PC-9 (cell line): ENCODE data around the gene FGF14. TPM values are rescaled to one million over a fixed set of nuclear protein-coding genes. Genes with fewer than 3 reads are reported as not detected.

Experiments used
- BruUV-seq: library from RNA; stranded (reverse); fragments of 400-500 nt; replicated peaks from 2 replicates; lab custom pipeline; 2021; lab: Mats Ljungman, UMichigan
- CTCF ChIA-PET: fragments of 300-600 bp; sonication (Branson Sonifier 250); formaldehyde crosslinking; loops from one replicate; lab custom pipeline; 2022; ENCODE audit warnings: antibody characterized with exemption; lab: Charles Lee
- POLR2A ChIA-PET: fragments of 300-600 bp; sonication (Branson Sonifier 250); formaldehyde crosslinking; loops from one replicate; lab custom pipeline; 2022; ENCODE audit warnings: antibody characterized with exemption; ENCODE audit not compliant: unreplicated experiment; lab: Charles Lee
- DNase-seq, 2 experiments: peaks; one replicate each; pipeline versions ENCODE4 v3.0.0 to v3.0.0-alpha.2; 2015 to 2022; ENCODE audit warnings: mixed read lengths in 1 of 2
- H2AFZ ChIP-seq: fragments of 200-600 bp; sonication (generic); 2 replicates; pipeline ENCODE4 v1.8.1; 2017; ENCODE audit warnings: antibody characterized with exemption
- H3F3A ChIP-seq: fragments of 200-600 bp; sonication (generic); 2 replicates; pipeline ENCODE4 v1.8.1; 2017; ENCODE audit warnings: antibody characterized with exemption, mild to moderate bottlenecking, low read depth; ENCODE audit not compliant: insufficient read depth
- H3K27ac ChIP-seq: fragments of 200-600 bp; sonication (generic); 2 replicates; pipeline ENCODE4 v1.6.1; 2016; ENCODE audit warnings: mixed run types
- H3K27me3 ChIP-seq: fragments of 200-600 bp; sonication (generic); 2 replicates; pipeline ENCODE4 v1.6.1; 2016; ENCODE audit warnings: low read depth, mixed run types; ENCODE audit not compliant: insufficient read depth
- H3K36me3 ChIP-seq: fragments of 200-600 bp; sonication (generic); 2 replicates; pipeline ENCODE4 v1.6.1; 2016; ENCODE audit warnings: low read depth, mixed run types
- H3K4me1 ChIP-seq: fragments of 200-600 bp; sonication (generic); replicated peaks from 2 replicates; pipeline ENCODE4 v1.6.1; 2016; ENCODE audit warnings: mixed run types; ENCODE audit not compliant: insufficient read depth
- H3K4me2 ChIP-seq: fragments of 200-600 bp; sonication (generic); 2 replicates; pipeline ENCODE4 v1.6.1; 2017; ENCODE audit warnings: mixed run types
- H3K4me3 ChIP-seq: fragments of 200-600 bp; sonication (generic); 2 replicates; pipeline ENCODE4 v1.6.1; 2016; ENCODE audit warnings: mixed run types
- H3K79me2 ChIP-seq: fragments of 200-600 bp; sonication (generic); 2 replicates; pipeline ENCODE4 v1.6.1; 2017; ENCODE audit warnings: low read depth, mixed run types
- H3K9me2 ChIP-seq: fragments of 200-600 bp; sonication (generic); 2 replicates; pipeline ENCODE4 v1.8.1; 2017; ENCODE audit warnings: mild to moderate bottlenecking; ENCODE audit not compliant: insufficient read depth
- H3K9me3 ChIP-seq: fragments of 200-600 bp; sonication (generic); 2 replicates; pipeline ENCODE4 v1.8.1; 2016; ENCODE audit warnings: low read depth; ENCODE audit not compliant: insufficient read depth
- H4K20me1 ChIP-seq: fragments of 200-600 bp; sonication (generic); 2 replicates; pipeline ENCODE4 v1.8.1; 2017; ENCODE audit not compliant: insufficient read depth
- CTCF ChIP-seq: fragments of 200-600 bp; sonication (generic); conservative IDR thresholded peaks from 2 replicates; pipeline ENCODE4 v1.6.1; 2017; ENCODE audit warnings: mixed run types, antibody characterized with exemption, mild to moderate bottlenecking, moderate library complexity
- EZH2 ChIP-seq: fragments of 200-600 bp; sonication (generic); IDR thresholded peaks from 2 replicates; pipeline ENCODE4 v1.8.0; 2017; ENCODE audit warnings: antibody characterized with exemption, low read depth
- intact Hi-C: fragments of 100-400 bp; cut with micrococcal nuclease; formaldehyde crosslinking; loops from one replicate; pipeline ENCODE4 v1.10.0; 2022; ENCODE audit not compliant: unreplicated experiment
- total RNA-seq: library from RNA; stranded (reverse); gene quantifications from 2 replicates; pipeline ENCODE4 v1.2.3, GENCODE V29; 2021

The FGF14 gene
- total RNA-seq, 1 experiment from 2014 or later, result not detected

DNA sequence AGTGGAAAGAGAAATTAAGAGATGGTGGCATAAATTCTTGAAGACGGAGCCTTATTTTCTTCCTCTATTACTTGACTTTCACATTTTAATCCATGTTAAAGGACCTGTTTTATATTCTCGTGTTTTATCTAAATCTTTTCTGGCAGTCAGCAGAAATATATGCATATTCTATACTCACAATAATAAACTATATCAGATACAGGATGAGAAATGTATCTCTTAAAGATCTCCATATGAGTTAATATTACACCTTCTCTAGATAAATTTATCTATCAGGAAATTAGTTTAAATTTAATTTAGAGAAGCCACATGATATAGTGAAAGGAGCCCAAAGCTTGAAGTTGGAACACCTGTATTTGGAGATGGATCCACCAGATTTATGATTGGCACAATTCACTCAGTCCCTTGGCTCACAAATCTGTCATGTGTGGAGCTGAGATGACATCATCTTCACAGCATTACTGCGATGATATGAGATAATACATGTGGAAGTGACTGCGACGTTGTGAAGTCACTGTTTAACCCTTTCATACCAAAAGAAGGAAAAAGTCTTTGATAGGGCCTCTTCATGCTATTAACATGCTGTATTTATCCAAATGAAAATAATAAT is 216.4 kb downstream of the FGF14 start:
- no peak for TF ChIP-seq CTCF
- no peak for TF ChIP-seq EZH2
- Histone ChIP-seq H3K4me2 (no peak overlapping the region), H3K36me3 (no peaks in the 10 kb centered on the region), H3K9me3 (no peaks in the 10 kb centered on the region), H3K27me3 (peaks cover 11% of the 10 kb centered on the region), H2AFZ (no peak overlapping the region), H3K27ac (no peak overlapping the region), H4K20me1 (no peaks in the 10 kb centered on the region), H3K4me1 (no peaks in the 10 kb centered on the region), H3F3A (no peaks in the 10 kb centered on the region), H3K4me3 (no peak overlapping the region), H3K9me2 (no peaks in the 10 kb centered on the region), H3K79me2 (no peaks in the 10 kb centered on the region)
- intact Hi-C loops, result no loop called here
- POLR2A ChIA-PET, result no interaction called here
- no TSS peak for BruUV-seq
- DNase-seq, result no peak
- CTCF ChIA-PET, result no interaction called here

- Histone ChIP-seq H3K79me2 (no peaks in the 10 kb centered on the region), H3K36me3 (no peaks in the 10 kb centered on the region), H3K9me3 (no peaks in the 10 kb centered on the region), H3K4me2 (no peak overlapping the region), H3K4me1 (no peaks in the 10 kb centered on the region), H4K20me1 (no peaks in the 10 kb centered on the region), H3K27ac (no peak overlapping the region), H3F3A (no peaks in the 10 kb centered on the region), H3K27me3 (peaks cover 11% of the 10 kb centered on the region), H2AFZ (no peak overlapping the region), H3K9me2 (no peaks in the 10 kb centered on the region), H3K4me3 (no peak overlapping the region)
- DNase-seq, result no peak
- intact Hi-C loops, result no loop called here
- POLR2A ChIA-PET, result no interaction called here
- CTCF ChIA-PET, result no interaction called here
- no TSS peak for BruUV-seq
- TF ChIP-seq CTCF (no peak), EZH2 (no peak)
Measured at GRCh38 chr13:102183509-102184182, 218.2 kb downstream of the FGF14 start.

DNA sequence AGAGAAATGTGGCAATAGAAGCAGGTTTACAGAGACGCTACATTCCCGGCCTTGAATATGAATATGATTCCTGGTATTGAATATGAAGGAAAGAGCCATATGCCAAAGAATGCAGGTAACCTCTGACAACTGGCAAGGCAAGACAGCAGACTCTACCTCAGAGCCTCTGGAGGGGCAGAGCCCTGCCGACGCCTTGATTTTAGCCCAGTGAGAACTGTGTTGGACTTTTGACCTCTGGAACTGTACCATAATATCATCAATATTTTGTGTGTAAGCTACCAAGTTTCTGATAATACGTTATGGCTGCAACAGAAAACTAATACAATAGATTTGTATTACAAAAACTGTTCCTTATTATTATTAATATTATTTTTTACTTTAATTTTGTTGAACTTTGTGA is 219.7 kb downstream of the FGF14 start:
- H3K36me3 ChIP-seq, result no peaks in the 10 kb centered on the region
- BruUV-seq, result no TSS peak
- POLR2A ChIA-PET, result no interaction called here
- no peak overlapping the region for H3K27ac ChIP-seq
- CTCF ChIA-PET, result no interaction called here
- H3K79me2 ChIP-seq, result no peaks in the 10 kb centered on the region
- peaks cover 11% of the 10 kb centered on the region for H3K27me3 ChIP-seq
- no peak overlapping the region for H2AFZ ChIP-seq
- DNase-seq, result no peak
- H3K4me3 ChIP-seq, result no peak overlapping the region
- H4K20me1 ChIP-seq, result no peaks in the 10 kb centered on the region
- no peaks in the 10 kb centered on the region for H3F3A ChIP-seq
- intact Hi-C loops, result no loop called here
- H3K4me2 ChIP-seq, result no peak overlapping the region
- H3K9me3 ChIP-seq, result no peaks in the 10 kb centered on the region
- H3K4me1 ChIP-seq, result no peaks in the 10 kb centered on the region
- H3K9me2 ChIP-seq, result no peaks in the 10 kb centered on the region
- TF ChIP-seq CTCF (no peak), EZH2 (no peak)
